HepG2 (cell line): ENCODE data around the gene SERTAD1. TPM values are rescaled to one million over a fixed set of nuclear protein-coding genes. Genes with fewer than 3 reads are reported as not detected.

Source experiments
- polyA plus RNA-seq, 8 experiments: library from polyadenylated mRNA; depleted of rRNA in 3 of 8; stranded (reverse) in 7 of 8; unstranded in 1 of 8; fragments of >200 nt; fragmentation: Illumina TruSeq in 4 of 8; extraction: Trizol in 4 of 8; gene quantifications; 2 replicates each; pipeline versions ENCODE4 v1.2.1 to v1.2.3, GENCODE V29; 2011 to 2016; ENCODE audit warnings: low read depth in 4 of 8, missing spikeins in 1 of 8, mixed read lengths in 1 of 8; ENCODE audit not compliant: insufficient read depth in 1 of 8
- small RNA-seq, 3 experiments: library from RNA; depleted of rRNA; stranded (forward); fragments of <200 nt; gene quantifications; one replicate each; pipeline ENCODE3, GENCODE V24; 2012; ENCODE audit warnings: low read depth in 2 of 3, low replicate concordance in 1 of 3; ENCODE audit not compliant: insufficient read length in 3 of 3, insufficient read depth in 2 of 3
- total RNA-seq, 5 experiments: library from RNA; depleted of rRNA; stranded (reverse); fragments of >200 nt; fragmentation: Illumina TruSeq; extraction: Trizol; gene quantifications; 2 replicates each; pipeline ENCODE4 v1.2.3, GENCODE V29; 2016; ENCODE audit warnings: low read depth in 1 of 5

The SERTAD1 gene
- total and polyA plus RNA-seq, 2 of the 13 experiments (the other 11 are each of a cell fraction or from before 2014, with no cell fraction given): 4.3 to 4.5 TPM

Small RNAs within 50 kb of the gene (small RNA-seq; reads per million reads assigned to genes)
- gene RF00017: 0 reads per million in 3 experiments

Other genes starting within 250 kb of the SERTAD1 start
- gene MAP3K10, start 234.6 kb downstream of the SERTAD1 start, total RNA-seq (2016; rRNA removed; fragmentation: Illumina TruSeq; extraction: Trizol): 1.9 and 3.4 TPM in 2 replicates
- 5.0 and 6.7 TPM in 2 replicates for gene MAP3K10, start 234.6 kb downstream of the SERTAD1 start, polyA plus RNA-seq (2011; rRNA removed)
- not detected in 2 replicates for gene TTC9B, start 207.6 kb downstream of the SERTAD1 start, total RNA-seq (2016; rRNA removed; fragmentation: Illumina TruSeq; extraction: Trizol)
- not detected in 2 replicates for gene TTC9B, start 207.6 kb downstream of the SERTAD1 start, polyA plus RNA-seq (2011; rRNA removed)
- gene CCNP, start 199.3 kb downstream of the SERTAD1 start, total RNA-seq (2016; rRNA removed; fragmentation: Illumina TruSeq; extraction: Trizol): 0.66 and 1.1 TPM in 2 replicates
- gene CCNP, start 199.3 kb downstream of the SERTAD1 start, polyA plus RNA-seq (2011; rRNA removed): 1.8 and 2.8 TPM in 2 replicates
- 82.1 and 82.7 TPM in 2 replicates for gene AKT2, start 140.6 kb downstream of the SERTAD1 start, total RNA-seq (2016; rRNA removed; fragmentation: Illumina TruSeq; extraction: Trizol)
- gene AKT2, start 140.6 kb downstream of the SERTAD1 start, polyA plus RNA-seq (2011; rRNA removed): 173 and 182 TPM in 2 replicates
- 6.8 and 8.1 TPM in 2 replicates for gene C19orf47, start 77.6 kb downstream of the SERTAD1 start, total RNA-seq (2016; rRNA removed; fragmentation: Illumina TruSeq; extraction: Trizol)
- gene C19orf47, start 77.6 kb downstream of the SERTAD1 start, polyA plus RNA-seq (2011; rRNA removed): 10.6 and 11.1 TPM in 2 replicates
- gene PLD3, start 77.3 kb downstream of the SERTAD1 start, total RNA-seq (2016; rRNA removed; fragmentation: Illumina TruSeq; extraction: Trizol): 26.8 and 45.7 TPM in 2 replicates
- 164 and 203 TPM in 2 replicates for gene PLD3, start 77.3 kb downstream of the SERTAD1 start, polyA plus RNA-seq (2011; rRNA removed)
- gene HIPK4, start 35.8 kb downstream of the SERTAD1 start, total RNA-seq (2016; rRNA removed; fragmentation: Illumina TruSeq; extraction: Trizol): not detected in 2 replicates
- gene HIPK4, start 35.8 kb downstream of the SERTAD1 start, polyA plus RNA-seq (2011; rRNA removed): 0.03 TPM in 1 of 2 replicates, not detected in the other
- gene PRX, start 12.6 kb downstream of the SERTAD1 start, total RNA-seq (2016; rRNA removed; fragmentation: Illumina TruSeq; extraction: Trizol): 0.46 and 0.66 TPM in 2 replicates
- gene PRX, start 12.6 kb downstream of the SERTAD1 start, polyA plus RNA-seq (2011; rRNA removed): 0.66 and 0.99 TPM in 2 replicates
- 16.9 and 17.8 TPM in 2 replicates for gene SERTAD3, start 18.3 kb upstream of the SERTAD1 start, total RNA-seq (2016; rRNA removed; fragmentation: Illumina TruSeq; extraction: Trizol)
- 9.5 and 9.6 TPM in 2 replicates for gene SERTAD3, start 18.3 kb upstream of the SERTAD1 start, polyA plus RNA-seq (2011; rRNA removed)
- 25.9 and 32.7 TPM in 2 replicates for gene BLVRB, start 39.8 kb upstream of the SERTAD1 start, total RNA-seq (2016; rRNA removed; fragmentation: Illumina TruSeq; extraction: Trizol)
- gene BLVRB, start 39.8 kb upstream of the SERTAD1 start, polyA plus RNA-seq (2011; rRNA removed): 51.4 and 75.9 TPM in 2 replicates
- 0.11 TPM in 1 of 2 replicates, not detected in the other for gene SPTBN4, start 41.0 kb upstream of the SERTAD1 start, total RNA-seq (2016; rRNA removed; fragmentation: Illumina TruSeq; extraction: Trizol)
- 0.08 and 0.11 TPM in 2 replicates for gene SPTBN4, start 41.0 kb upstream of the SERTAD1 start, polyA plus RNA-seq (2011; rRNA removed)
- gene SHKBP1, start 150.9 kb upstream of the SERTAD1 start, total RNA-seq (2016; rRNA removed; fragmentation: Illumina TruSeq; extraction: Trizol): 13.8 and 16.2 TPM in 2 replicates
- 17.4 and 20.6 TPM in 2 replicates for gene SHKBP1, start 150.9 kb upstream of the SERTAD1 start, polyA plus RNA-seq (2011; rRNA removed)
- gene LTBP4, start 175.4 kb upstream of the SERTAD1 start, total RNA-seq (2016; rRNA removed; fragmentation: Illumina TruSeq; extraction: Trizol): 0.45 and 0.86 TPM in 2 replicates
- 2.2 and 2.3 TPM in 2 replicates for gene LTBP4, start 175.4 kb upstream of the SERTAD1 start, polyA plus RNA-seq (2011; rRNA removed)